Stimulated activated CD4-positive, alpha-beta T cell treated with anti-CD3 and anti-CD28 coated beads, Interleukin-2, amount 100 ng/mL, for 4 hours (primary cell): ENCODE measurements around the gene LARP4B.
"Not testable (repeated sequence)": the region's sequence is repeated elsewhere in the genome, so short reads cannot be mapped to it uniquely, and the experiment has no call there.

Experiments used
- DNase-seq: peaks from one replicate; pipeline ENCODE4 v3.0.0-alpha.2; 2020; ENCODE audit warnings: low read depth

LARP4B gene

DNA sequence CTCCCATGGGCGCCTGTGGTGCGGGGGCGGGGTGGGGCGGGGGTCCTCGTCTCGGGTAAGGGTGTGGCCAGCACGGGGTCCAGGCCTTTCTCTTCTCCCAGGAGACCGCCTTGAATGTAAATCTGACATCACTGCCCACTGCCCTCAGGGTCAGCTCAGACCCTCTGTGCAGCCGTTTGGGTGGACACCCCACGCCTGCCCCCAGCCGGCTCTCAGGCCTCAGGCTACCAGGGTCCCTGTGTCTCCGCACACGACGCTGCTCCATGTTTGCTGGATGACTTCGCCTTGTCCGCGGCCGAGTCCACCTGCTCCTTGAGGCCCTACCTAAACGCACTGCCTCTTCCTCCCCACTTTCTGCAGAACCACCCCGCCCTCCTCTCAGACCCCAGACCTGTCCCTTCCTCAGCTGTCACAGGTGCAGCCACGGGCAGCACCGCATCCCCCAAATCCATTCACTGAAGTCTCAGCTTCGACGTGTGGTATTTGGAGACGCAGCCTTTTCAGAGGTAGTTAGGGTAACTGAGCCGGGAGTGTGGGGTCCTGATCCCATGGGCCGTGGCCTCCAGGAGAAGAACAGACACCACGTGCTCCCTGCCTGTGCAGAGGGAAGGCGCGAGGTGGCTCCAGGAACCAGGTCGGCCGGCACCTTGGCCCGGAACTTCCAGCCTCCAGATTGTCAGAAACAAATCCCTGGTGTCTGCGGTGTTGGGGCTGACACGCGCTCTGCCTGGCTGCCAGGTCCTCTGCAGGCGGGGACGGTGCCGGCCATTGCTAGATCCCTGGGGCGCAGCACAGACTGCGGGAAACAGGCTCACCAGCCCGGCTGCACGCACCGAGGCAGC, 144.7 kb downstream of the LARP4B start:
- no peak for DNase-seq

DNA sequence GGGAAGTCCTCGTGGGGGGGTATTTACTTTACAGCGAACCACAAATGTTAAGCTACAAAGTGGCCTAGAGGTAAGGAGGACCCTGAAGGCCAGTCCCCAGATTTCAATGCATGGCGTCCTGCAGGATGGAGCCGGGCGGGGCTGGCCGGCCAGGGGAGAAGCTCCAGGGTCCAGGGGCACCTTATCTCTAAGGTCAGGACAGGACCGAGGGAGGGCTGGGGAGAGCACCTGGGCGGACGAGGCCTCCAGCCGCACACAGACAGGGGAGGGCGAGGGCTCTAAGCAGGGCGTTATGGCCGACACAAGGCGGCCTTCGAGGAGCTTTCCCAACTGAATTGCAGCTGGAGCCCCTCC, 145.7 kb downstream of the LARP4B start:
- no peak for DNase-seq

DNA sequence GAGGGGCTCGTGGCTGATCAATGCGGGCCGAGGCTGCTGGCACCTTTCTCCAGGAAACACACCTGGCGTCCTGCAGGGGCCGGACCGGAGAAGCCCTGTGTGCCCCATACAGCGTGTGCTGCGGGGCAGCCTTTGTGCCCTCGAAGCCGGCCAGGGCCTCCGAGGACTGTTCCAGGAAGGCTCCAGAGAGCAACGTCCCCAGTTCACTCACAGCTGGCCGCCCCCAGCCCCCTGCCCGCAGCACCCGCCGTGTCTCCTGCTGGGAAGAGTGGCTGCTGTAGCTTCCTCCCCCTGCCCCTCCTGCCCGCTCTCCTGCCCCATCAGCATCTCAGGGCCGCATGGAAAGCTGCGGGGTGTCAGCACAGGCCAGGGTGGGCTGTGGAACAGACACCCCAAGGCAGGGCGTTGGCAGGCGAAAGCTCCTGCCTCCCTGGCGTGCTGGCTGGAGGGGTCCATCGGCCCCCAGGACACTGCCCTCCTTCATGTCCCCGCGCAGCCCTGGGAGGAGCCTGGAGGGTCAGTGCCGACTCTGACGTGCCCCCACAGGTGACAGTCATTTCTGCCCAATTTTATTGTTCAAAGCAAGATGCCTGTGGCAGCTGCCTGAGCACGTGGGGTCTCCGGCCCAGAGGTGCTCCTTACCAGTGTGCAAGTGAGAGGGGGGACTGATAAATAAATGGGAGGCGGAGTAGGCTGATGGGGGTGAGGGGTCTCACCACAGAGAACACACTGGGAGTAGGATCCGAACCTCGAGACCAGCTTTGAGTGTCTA, 146.2 kb downstream of the LARP4B start:
- no peak for DNase-seq

DNA sequence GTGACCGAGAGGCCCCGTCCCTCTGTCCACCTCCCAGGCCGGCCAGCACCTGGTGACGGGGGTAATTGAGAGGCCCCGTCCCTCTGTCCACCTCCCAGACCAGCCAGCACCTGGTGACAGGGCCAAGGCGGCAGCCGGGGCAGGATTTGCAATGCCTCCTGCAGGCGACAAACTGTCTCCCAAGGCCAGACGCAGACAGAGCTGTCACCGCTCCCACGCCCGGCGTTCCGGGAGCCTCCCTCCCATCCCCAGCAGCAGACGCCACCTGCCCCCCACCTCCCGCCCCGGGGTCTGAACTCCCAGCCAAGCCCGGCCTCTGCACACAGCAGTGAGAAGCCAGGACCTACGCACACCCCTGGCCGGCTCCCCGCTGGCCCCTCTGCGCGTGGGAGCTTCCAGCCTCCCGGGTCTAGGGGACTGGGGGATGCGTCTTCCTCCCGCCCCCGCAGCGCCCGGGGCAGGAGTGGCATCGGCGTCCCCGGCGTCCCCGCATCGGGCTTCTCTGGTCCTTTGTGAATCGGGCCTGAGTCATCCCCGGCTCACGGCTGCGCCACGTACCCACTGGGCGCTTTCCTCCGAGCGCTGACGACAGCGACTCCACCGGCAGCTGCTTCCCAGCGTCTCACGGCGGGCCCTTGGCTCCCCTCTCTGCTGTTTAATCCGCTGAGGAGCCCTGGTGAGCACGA, 147.0 kb downstream of the LARP4B start:
- peak; percentile 52 for DNase-seq

DNA sequence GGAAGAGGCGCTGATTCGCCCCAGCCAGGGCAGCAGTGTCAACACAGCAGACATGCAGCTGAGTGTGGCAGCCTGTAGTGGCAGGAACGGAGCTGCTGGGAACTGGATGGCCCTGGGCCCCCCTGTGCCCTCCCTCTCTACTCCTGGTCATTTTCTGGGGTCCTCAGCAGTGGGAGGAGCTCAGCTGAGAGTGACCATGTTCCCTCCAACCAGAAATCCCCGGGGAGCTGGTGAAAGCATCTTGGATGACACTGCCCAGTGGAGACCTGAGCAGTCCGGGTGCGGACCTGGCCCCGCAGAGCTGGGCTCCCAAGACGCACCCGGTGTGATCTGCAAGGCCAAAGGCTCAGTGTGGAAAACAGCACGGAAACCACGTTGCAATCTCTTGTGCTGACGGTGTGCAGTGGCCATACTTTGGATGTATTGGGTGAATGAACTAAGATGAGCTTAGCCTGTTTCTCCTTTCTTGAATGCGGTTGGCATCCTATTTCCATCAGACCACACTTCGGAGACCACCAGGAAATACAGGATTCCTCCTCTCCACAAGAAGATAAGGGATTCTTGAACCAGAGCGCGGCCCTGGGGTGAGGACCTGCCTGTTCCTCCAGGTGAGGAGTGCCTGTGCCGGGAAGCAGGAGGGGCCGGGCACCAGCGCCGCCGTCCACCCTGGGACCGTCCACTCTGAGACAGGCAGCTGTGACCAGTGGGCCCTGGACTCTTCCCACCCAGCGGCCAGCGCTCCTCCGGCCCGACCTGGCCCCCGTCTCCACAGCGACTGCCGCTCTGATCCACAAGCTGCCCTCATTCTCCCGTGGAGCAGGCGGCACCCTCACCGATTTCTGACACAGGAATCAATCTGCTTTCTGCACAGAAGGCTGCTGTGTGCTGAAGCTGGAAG, 148.5 kb downstream of the LARP4B start:
- no peak for DNase-seq

DNA sequence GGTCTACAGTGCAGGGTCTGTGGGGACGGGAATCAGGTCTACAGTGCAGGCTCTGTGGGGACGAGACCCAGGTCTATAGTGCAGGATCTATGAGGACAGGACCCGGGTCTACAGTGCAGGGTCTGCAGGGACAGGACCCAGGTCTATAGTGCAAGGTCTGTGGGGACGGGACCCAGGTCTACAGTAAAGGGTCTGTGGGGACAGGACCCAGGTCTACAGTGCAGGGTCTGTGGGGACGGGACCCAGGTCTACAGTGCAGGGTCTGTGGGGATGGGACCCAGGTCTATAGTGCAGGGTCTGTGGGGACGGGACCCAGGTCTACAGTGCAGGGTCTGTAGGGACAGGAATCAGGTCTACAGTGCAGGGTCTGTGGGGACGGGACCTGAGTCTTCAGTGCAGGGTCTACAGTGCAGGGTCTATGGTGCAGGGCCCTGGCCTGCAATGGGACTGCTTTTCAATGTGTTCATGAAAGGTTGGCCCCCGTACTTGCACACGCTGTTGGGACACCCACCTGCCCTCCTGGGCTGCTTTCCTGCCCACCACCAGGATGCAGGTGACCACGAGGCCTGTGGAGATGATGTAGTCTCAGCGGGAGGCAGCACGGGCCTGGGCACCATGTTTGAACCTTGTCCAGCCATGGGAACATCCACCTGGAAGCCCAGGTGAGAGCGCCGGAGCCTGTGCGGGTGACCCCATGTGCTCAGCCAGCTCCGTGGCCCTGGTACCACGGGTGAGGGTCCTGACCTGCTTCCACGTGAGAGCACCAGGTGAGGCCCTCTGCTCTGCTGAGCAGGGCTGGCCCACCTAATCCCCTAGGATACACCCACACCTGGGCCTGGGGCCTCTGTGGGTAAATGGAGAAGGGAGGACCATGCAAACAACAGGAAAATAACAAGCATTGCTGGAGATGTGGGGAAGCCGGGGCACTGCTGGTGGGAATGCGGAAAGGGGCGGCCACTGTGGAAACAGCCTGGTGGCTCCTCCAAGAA, 150.7 kb downstream of the LARP4B start:
- no peak for DNase-seq

DNA sequence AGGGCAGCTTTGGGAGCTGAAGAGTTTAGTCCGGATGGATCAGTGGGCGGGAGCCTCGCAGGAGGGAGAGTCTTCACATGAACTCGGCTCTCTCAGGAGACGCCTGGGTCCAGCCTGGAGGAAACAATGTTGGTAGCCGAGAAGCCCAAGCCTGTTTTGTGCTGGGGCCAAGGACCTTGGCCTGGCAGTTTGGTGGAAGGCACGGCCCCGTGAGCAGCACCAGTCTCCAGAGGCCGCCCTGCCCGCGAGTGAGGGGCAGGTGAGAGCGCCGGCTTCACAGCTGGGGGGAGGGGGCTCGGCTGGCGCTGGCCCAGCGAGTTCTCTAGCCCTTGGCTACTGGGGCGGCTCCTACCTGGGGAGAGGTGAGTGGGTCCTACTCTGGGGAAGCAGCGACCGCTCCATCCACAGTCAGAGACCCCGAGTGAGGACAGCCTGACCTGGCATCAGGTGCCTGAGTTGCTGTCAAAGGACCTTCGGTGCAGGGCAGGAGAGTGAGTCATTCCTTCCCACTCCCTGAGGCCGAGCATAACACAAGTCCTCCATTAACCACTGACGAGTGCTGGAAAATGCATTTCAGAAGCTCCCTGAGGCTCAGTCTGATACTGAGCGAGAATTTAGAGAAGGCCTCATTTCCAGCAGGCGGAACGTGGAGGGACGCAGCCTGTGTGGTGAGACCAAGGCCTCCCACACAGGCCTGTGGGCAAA, 152.7 kb downstream of the LARP4B start:
- DNase-seq: no peak

DNA sequence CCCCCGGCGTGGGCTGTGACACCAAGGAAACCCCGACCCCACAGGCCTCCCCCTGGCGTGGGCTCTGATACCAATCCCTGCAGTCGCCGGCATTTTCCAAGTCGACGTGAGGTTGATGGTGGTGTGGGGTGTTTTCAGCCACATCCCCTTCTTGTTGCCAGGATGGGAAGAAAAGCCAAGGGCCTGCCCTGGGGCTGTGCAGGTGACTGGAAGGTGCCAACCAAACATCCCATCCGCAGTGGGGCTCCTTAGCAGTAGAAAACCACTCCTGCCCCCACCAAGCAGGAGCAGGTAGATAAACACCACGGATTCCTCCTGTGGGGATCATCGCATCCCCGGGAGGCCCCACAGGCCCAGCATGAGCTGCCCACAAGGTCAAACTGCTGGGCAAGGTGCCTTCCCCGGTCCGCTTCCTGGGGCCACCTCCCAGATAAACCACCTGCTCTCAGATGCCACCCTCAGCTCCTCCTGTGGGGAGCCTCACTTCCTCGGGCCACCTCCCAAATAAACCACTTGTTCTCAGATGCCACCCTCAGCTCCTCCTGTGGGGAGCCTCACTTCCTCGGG, 153.5 kb downstream of the LARP4B start:
- no peak for DNase-seq

DNA sequence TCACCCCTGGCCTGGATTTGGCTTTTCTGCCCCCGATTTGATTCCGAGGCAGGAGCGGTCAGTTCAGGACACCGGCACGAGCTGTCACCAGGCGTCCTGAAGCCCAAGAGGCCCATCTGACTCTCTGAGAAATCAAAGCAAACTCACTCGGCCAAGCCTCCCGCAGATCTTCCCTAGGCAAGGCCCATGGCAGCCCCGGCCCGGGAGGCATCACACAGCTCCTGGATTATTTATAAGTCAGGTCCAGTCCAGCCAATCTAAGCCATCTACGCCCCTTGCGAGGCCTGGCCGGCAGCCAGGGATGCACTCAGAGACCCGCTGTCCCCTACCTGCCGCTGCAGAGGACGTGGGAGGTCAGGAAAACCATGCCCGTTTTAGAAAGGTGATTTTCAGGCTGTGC, 154.7 kb downstream of the LARP4B start:
- DNase-seq: no peak

DNA sequence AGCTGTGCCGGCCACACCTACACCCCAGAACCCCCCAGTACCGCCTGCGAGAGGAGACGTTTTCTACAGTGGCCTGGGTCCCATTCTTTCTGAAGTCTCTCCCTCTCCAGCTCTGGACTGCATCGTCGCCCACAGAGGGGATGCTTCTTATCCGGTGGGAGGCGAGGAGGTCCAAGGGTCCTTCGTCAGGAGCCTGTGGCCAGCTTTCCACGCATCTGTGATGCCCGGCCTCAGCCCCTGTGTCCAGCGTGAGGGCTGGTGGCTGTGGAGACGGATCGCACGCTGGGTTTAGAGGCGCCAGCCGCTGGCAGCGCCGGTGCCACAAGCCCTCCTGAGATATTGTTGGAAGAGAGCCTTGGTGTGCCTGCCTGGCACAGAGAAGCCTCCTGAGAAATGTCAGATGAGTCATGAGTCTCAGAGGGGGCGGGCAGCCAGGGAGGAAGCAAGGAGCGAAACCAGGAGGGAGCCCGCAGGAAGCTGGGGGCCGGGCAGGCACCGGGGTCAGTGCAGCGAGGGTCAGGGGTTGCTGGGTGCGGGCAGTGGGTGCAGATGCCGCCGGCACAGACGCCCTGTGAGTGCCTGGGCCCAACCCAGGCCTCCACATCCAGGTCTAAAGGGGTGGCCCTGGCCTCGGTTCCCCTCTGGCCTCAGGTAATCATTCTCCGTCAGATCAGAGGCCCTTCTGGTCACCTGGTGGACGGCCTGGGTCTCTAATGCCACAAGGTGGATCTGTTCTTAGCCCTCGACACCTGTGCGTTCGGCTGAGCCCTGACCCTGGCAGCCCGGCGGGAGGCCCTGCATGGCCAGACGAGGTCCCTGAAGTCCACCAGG, 156.0 kb downstream of the LARP4B start:
- no peak for DNase-seq

DNA sequence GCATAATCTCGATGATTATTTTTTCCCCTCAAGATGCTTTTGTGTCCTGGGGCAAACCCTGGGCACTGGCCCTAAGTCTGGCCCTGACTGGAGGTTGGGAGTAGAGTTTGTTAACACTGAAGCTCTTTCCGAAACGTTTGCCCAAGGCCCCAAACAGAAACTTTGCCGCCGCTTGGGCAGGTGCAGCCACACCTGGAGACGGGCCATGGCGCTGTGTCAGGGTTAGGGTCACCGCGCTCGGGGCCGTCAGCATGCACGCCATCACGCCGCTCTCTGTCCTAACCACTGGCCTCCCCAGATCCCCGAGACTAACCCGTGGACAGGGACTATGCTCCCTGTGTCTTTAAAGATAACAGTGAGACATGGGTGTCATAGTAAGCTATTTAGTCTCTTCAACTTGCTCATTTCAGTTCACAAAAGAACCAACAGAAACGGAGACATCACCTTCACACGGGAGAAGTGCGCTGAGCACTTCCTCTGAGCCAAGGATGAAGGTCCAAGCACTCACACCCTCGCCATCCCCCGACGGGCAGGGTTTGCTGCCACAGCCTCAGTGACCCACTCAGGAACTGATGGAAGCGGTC, 156.8 kb downstream of the LARP4B start:
- DNase-seq: no peak

DNA sequence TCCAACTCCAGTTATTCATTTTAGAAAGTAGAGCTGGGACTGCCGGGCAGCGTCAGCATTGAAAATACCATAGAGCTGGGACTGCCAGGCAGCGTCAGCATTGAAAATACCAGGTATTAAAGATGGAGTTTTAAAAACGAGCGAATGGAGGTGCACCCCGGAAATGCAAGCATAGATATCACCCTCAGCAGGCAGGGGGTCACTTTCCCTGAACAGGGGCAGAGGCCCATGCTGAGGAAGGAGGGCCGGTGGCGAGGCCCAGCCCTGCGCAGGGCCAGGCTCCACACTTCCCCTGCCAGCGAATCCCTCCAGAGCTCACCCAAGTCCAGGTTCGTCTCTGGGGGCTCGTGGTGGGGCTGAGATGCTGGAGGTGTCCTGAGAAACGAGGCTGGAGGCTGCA, 157.3 kb downstream of the LARP4B start:
- DNase-seq: no peak

DNA sequence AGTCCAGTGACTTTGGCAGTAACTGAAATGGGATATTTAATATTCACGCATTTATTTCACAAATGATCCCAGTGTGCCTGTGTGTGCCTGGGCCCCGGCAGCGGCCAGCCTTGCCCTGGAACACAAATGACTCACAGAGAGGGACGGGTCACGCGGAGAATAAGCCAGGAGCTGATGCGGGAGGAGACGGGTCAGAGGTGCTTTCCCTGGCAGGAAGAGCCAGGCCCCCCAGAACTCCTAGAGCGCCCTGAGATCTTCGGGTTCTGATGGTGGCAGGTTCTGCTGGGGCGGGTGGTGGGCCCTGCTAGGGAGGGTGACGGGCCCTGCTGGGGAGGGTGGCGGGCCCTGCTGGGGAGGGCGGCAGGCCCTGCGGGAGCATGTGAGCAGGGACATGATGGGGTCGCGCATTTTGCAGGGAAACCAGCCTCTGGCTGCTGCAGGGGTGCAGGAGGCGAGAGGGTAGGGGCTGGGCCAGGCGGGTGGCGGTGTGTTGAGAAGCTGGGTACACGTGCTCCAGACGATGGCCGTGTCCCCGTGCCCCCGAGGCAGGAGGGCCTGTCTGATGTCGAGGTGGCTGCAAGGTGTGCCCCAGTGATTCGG, 157.8 kb downstream of the LARP4B start:
- no peak for DNase-seq

DNA sequence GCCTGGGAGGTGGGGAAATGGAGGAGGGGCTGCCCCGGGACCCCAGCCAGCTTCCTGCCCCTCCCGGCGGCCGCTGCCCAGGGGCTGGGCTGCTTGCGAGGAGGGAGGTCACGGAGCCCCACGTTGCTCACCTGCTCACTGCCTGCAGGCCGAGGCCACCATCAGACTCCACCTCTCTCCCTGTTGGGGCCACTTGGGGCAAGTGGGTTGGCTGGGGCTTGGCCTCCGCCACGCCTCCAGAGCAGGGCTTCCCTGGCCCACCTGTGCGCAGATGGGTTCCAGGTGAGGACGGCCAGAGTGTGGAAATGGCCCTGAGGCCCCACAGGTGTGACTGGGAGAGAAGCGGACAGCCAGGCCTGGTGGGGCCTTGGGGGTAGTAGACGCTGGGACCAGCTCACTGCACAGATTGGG, 159.3 kb downstream of the LARP4B start:
- no peak for DNase-seq

DNA sequence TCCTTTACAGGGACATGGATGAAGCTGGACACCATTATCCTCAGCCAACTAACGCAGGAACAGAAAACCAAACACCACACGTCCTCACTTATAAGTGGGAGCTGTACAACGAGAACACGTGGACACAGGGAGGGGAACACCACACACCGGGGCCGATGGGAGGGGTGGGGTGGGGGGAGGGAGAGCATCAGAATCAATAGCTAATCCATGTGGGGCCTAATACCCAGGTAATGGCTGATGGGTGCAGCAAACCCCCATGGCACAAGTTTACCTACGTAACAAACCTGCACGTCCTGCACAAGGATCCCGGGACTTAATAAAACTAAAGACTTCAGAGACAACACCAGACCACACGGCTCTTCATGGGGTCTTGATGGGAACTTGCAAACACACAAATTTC, 159.9 kb downstream of the LARP4B start:
- DNase-seq: no peak

DNA sequence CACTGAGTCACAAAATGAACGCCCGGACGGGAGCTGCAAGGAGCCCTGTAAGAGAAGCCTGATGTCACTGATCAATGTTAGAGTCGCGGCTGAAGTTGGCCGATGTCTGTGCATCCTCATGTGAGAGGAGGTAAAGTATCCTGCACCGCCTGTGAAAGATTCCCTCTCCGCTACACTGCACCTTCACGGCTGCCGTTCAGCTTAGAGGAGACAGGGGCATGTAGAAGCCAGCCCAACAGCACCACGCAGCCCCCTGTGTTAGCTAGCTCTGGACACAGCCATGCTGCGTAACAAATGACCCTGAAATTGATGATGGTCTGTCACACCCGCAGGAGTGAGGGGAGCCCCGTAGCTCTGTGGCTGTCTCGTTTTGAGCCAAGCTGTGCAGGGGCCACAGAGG, 160.5 kb downstream of the LARP4B start:
- DNase-seq: no peak

DNA sequence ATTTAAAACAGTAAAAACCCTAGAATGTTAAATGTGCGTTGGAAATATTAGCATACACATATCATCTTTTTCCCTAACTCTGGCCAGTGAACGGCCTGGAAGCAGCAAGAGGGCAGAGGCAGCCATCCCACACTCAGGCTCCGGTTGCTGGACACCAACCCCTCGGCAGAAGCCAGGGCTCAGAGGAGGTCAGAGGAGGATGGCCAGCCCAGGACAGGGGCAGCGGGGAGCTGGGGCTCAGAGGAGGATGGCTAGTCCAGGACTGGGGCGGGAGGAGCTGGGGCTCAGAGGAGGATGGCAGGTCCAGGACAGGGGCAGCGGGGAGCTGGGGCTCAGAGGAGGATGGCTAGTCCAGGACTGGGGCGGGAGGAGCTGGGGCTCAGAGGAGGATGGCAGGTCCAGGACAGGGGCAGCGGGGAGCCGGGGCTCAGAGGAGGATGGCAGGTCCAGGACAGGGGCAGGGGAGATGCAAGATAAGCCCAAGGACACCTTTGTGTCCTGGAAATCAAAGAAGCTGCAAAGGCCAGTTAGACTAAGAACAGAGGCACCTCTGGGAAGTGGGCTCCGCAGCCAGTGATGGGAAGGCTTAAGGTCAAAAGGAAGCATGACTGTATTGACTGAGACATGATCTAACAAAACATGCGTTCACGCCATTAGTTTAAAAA, 161.3 kb downstream of the LARP4B start:
- not testable (repeated sequence) for DNase-seq
